ENCODE data around the gene PDK2.

Gene PDK2

GRCh38 chr17:50109207-50109606, 14.1 kb downstream of the PDK2 start:
- no peak for TF ChIP-seq CTCF (IDR thresholded peaks at IDR 0.05; ENCODE audit: low read length, missing control alignments)
- no peak for DNase-seq (ENCODE audit: low read depth)

GRCh38 chr17:50109785-50110184, 14.6 kb downstream of the PDK2 start:
- no peak overlapping the region for H3K4me3 ChIP-seq (replicated peaks; ENCODE audit: low read depth, low read length)
- DNase-seq (ENCODE audit: low read depth), result no peak
- no peak for TF ChIP-seq CTCF (IDR thresholded peaks at IDR 0.05; ENCODE audit: low read length, missing control alignments)

More at GRCh38 chr17:50109207-50109606, 14.1 kb downstream of the PDK2 start:
- no peak overlapping the region for H3K4me3 ChIP-seq (replicated peaks; ENCODE audit: low read depth, low read length)

GRCh38 chr17:50110591-50111349, 15.6 kb downstream of the PDK2 start:
- TF ChIP-seq CTCF (IDR thresholded peaks at IDR 0.05; ENCODE audit: low read length, missing control alignments), result no peak
- DNase-seq (ENCODE audit: low read depth), result no peak
- H3K4me3 ChIP-seq (replicated peaks; ENCODE audit: low read depth, low read length), result no peak overlapping the region

GRCh38 chr17:50111673-50112655, 16.8 kb downstream of the PDK2 start:
- no peak for TF ChIP-seq CTCF (IDR thresholded peaks at IDR 0.05; ENCODE audit: low read length, missing control alignments)
- H3K4me3 ChIP-seq (replicated peaks; ENCODE audit: low read depth, low read length), result no peak overlapping the region
- no peak for DNase-seq (ENCODE audit: low read depth)

- H3K4me3 ChIP-seq (replicated peaks; ENCODE audit: low read depth, low read length), result no peak overlapping the region
- DNase-seq (ENCODE audit: low read depth), result no peak
- TF ChIP-seq CTCF (IDR thresholded peaks at IDR 0.05; ENCODE audit: low read length, missing control alignments), result no peak
These were observed 17.5 kb downstream of the PDK2 start for GRCh38 chr17:50112694-50113093.

GRCh38 chr17:50113624-50114320, 18.6 kb downstream of the PDK2 start:
- no peak for TF ChIP-seq CTCF (IDR thresholded peaks at IDR 0.05; ENCODE audit: low read length, missing control alignments)
- no peak for DNase-seq (ENCODE audit: low read depth)
- no peak overlapping the region for H3K4me3 ChIP-seq (replicated peaks; ENCODE audit: low read depth, low read length)
